Activated T-helper 2 cell treated with anti-CD3 and anti-CD28 coated beads, Interferon-gamma antibody, Interleukin-2, Interleukin-4, amounts not matched to agents 10 μg/mL and 5 μg/mL and 100 μg/mL, durations not matched to agents 14 hours and 24 hours and 36 hours (primary cell): Measurements from ENCODE around the gene MGAM2. TPM values are rescaled to one million over a fixed set of nuclear protein-coding genes. Genes with fewer than 3 reads are reported as not detected.

Experiments
- DNase-seq: peaks from one replicate; pipeline ENCODE4 v3.0.0; 2021; ENCODE audit warnings: low spot score
- H3K27ac Mint-ChIP-seq: one replicate; pipeline ENCODE4 v1.8.0; 2021; ENCODE audit warnings: mixed read lengths
- H3K27me3 Mint-ChIP-seq: one replicate; pipeline ENCODE4 v1.8.0; 2021; ENCODE audit warnings: low read depth, mixed read lengths
- H3K36me3 Mint-ChIP-seq: one replicate; pipeline ENCODE4 v1.8.0; 2021; ENCODE audit warnings: low read depth, mixed read lengths
- H3K4me1 Mint-ChIP-seq: one replicate; pipeline ENCODE4 v1.8.0; 2021; ENCODE audit warnings: low read depth, mixed read lengths
- H3K4me3 Mint-ChIP-seq: one replicate; pipeline ENCODE4 v1.8.0; 2021; ENCODE audit warnings: low read depth, mild to moderate bottlenecking, moderate library complexity, mixed read lengths
- H3K9me3 Mint-ChIP-seq: one replicate; pipeline ENCODE4 v1.8.0; 2021; ENCODE audit warnings: mixed read lengths
- intact Hi-C: fragments of 100-400 bp; cut with micrococcal nuclease; formaldehyde crosslinking; loops from one replicate; pipeline ENCODE4 v1.15.1; 2023
- total RNA-seq: library from RNA; stranded (reverse); gene quantifications from 2 replicates; pipeline ENCODE4 v1.2.3, GENCODE V29; 2022

The MGAM2 gene
- total RNA-seq, 1 donor from 2014 or later: not detected

DNA sequence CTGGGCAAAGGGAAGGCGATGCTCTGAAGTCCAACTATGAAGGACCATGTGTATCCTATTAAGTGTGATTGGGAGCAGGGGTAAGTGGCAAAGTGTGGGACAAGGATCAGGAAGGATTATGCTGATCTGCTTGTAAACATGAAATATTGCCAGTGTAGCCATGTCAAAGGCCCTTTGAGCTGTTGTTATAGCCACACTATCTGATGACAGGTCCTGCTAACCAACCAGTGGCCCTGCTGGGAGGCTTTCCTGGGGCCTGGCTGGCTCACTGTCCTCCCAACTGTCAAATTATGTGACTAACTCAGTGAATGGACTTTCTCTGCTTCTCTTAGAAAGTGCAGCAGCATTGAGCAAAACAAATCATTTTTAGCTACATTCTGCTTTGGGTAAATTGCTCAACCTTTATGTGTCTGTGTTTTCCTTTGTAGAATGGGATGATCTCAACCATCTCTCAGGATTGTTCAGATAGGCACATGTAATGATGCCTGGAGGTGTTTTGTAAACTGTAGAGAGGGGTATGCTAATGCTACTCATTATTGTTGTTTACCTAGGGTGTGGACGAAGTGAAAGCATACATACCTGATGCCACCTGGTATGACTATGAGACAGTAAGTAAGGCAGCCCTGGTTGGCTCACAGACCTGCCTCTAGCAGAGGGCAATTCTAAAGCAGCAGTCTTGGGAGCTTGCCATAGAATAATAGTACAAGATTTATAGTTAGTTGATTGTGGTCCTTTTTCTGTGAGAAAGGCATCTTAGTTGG is 47.4 kb downstream of the MGAM2 start:
- no peak overlapping the region for H3K27ac Mint-ChIP-seq
- intact Hi-C loops: no loop called here
- H3K4me1 Mint-ChIP-seq: no peaks in the 10 kb centered on the region
- H3K36me3 Mint-ChIP-seq: no peaks in the 10 kb centered on the region
- no peak overlapping the region for H3K4me3 Mint-ChIP-seq
- H3K9me3 Mint-ChIP-seq: no peaks in the 10 kb centered on the region
- H3K27me3 Mint-ChIP-seq: peaks cover 21% of the 10 kb centered on the region
- no peak for DNase-seq

DNA sequence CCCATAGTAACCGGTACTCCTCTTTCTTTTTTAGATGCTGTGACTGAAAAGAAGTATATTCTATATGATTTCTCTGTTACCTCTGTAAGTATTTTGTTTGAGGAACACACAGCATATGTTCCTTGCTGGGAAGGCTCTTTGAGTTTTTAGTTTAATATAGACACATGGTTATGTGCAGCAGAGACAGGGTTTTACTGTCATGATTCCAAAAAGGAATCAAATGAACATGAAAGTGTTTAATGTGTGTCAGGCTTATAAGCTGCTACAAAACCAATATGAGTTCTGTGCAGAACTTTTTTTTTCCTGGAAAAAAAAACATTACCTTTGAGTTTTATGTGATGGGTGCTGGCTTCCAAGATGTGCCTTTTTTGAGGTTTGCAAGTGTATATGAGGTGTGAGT is 50.4 kb downstream of the MGAM2 start:
- intact Hi-C loops: no loop called here
- Mint-ChIP-seq H3K27ac (no peak overlapping the region), H3K9me3 (no peaks in the 10 kb centered on the region), H3K4me3 (no peak overlapping the region), H3K4me1 (no peaks in the 10 kb centered on the region), H3K27me3 (peaks cover 17% of the 10 kb centered on the region), H3K36me3 (no peaks in the 10 kb centered on the region)
- no peak for DNase-seq

DNA sequence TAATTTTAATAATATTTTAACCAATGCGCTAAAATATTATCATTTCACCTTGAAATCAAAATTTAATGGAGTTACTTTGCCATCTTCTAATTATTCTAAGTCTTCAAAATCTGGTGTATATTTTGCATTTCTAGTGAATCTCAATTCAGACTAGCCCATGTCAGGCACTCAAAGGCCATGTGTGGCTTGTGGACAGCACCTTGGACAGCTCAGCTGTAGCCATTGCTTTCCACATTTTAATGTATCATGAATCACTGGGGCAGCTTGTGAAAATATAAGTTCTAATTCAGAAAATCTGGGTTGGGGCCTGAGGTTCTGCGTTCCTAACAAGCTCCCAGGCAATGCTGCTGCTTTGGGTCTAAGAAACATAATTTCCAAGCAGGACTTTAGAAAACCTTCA is 57.2 kb downstream of the MGAM2 start:
- no peak overlapping the region for H3K4me3 Mint-ChIP-seq
- H3K9me3 Mint-ChIP-seq: no peaks in the 10 kb centered on the region
- H3K27ac Mint-ChIP-seq: no peak overlapping the region
- no peaks in the 10 kb centered on the region for H3K4me1 Mint-ChIP-seq
- no peak for DNase-seq
- no peaks in the 10 kb centered on the region for H3K36me3 Mint-ChIP-seq
- intact Hi-C loops: no loop called here
- H3K27me3 Mint-ChIP-seq: peaks cover 11% of the 10 kb centered on the region

DNA sequence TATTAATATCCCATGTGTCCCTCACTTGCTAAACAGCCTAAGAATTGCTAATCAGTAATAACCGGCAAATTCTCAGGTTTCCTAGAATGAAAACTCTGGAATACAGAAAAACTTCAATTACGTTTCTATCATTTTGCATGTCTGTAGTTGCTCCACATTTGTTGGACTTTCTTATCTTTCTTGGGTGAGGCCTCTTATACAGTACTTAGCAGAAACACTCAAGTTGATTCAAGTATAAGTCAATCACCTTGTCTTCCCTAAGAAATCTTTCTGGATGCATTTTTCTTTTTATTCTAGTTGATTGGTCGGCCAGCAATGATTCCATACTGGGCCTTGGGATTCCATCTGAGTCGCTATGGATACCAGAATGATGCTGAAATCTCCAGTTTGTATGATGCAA is 61.4 kb downstream of the MGAM2 start:
- peaks cover 31% of the 10 kb centered on the region for H3K27me3 Mint-ChIP-seq
- H3K4me1 Mint-ChIP-seq: peaks cover 10% of the 10 kb centered on the region
- no peaks in the 10 kb centered on the region for H3K36me3 Mint-ChIP-seq
- DNase-seq: no peak
- peaks cover 4% of the 10 kb centered on the region for H3K9me3 Mint-ChIP-seq
- intact Hi-C loops: no loop called here
- no peak overlapping the region for H3K4me3 Mint-ChIP-seq
- H3K27ac Mint-ChIP-seq: no peak overlapping the region

DNA sequence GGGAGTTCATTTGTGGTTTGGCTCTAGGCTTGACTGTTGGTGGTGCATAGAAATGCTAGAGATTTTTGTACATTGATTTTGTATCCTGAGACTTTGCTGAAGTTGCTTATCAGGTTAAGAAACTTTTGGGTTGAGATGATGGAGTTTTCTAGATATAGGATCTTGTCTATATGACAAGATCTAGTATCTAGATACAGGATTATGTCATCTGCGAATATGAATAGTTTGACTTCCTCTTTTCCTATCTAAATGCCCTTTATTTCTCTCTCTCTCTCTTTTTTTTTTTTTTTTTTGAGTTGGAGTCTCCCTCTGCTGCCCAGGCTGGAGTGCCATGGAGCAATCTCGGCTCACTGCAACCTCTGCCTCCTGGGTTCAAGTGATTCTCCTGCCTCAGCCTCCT is 62.9 kb downstream of the MGAM2 start:
- intact Hi-C loops: no loop called here
- Mint-ChIP-seq H3K4me3 (no peak overlapping the region), H3K4me1 (peaks cover 19% of the 10 kb centered on the region), H3K9me3 (peaks cover 4% of the 10 kb centered on the region), H3K27me3 (peaks cover 37% of the 10 kb centered on the region), H3K27ac (no peak overlapping the region), H3K36me3 (no peaks in the 10 kb centered on the region)
- no peak for DNase-seq

DNA sequence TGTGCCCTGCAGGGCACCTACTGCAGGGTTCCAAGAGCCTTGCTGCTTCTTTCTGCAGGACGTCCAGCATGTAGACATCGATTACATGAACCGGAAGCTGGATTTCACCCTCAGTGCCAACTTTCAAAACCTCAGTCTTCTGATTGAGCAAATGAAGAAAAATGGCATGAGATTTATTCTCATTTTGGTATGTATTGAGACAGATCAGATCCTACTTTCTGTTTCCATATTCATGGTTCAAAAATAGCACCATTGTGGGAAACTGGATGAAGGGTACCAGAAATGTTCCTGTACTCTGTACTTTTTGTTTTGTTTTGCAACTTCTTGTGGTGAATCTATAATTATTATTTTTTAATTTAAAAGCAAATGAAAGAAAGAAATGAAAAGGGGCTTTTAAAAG is 64.1 kb downstream of the MGAM2 start:
- H3K27ac Mint-ChIP-seq: no peak overlapping the region
- intact Hi-C loops: no loop called here
- H3K4me3 Mint-ChIP-seq: no peak overlapping the region
- H3K4me1 Mint-ChIP-seq: peaks cover 19% of the 10 kb centered on the region
- H3K9me3 Mint-ChIP-seq: peaks cover 4% of the 10 kb centered on the region
- no peak for DNase-seq
- peaks cover 45% of the 10 kb centered on the region for H3K27me3 Mint-ChIP-seq
- no peaks in the 10 kb centered on the region for H3K36me3 Mint-ChIP-seq

DNA sequence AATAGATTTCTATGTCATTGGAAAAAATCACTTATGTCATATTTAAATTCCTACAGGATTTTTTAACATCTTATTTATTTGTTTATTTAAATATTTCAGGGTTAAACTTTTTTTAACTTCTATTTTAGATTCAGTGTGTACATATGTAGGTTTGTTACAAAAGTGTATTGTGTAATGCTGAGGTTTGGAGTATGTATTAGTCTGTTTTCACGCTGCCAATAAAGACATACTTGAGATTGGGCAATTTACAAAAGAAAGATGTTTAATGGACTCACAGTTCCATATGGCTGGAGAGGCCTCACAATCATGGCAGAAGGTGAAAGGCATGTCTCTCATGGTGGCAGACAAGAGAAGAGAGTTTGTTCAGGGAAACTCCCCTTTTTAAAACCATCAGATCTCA is 65.4 kb downstream of the MGAM2 start:
- no peak for DNase-seq
- Mint-ChIP-seq H3K4me3 (no peak overlapping the region), H3K9me3 (peaks cover 4% of the 10 kb centered on the region), H3K4me1 (peaks cover 19% of the 10 kb centered on the region), H3K27ac (no peak overlapping the region), H3K27me3 (peaks cover 54% of the 10 kb centered on the region), H3K36me3 (no peaks in the 10 kb centered on the region)
- intact Hi-C loops: no loop called here

DNA sequence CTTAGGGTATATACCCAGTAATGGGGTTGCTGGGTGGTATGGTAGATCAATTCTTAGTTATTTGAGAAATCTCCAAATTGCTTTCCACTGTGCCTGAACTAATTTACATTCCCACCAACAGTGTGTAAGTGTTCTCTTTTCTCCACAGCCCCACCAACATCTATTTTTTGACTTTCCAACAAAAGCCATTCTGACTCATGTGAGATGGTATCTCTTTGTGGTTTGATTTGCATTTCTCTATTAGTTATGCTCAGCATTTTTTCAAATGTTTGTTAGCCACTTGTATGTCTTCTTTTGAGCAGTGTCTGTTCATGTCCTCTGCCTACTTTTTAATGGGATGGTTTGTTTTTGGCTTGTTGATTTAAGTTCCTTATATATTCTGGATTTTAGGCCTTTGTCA is 66.4 kb downstream of the MGAM2 start:
- peaks cover 19% of the 10 kb centered on the region for H3K4me1 Mint-ChIP-seq
- peaks cover 57% of the 10 kb centered on the region for H3K27me3 Mint-ChIP-seq
- no peak for DNase-seq
- intact Hi-C loops: no loop called here
- H3K36me3 Mint-ChIP-seq: no peaks in the 10 kb centered on the region
- H3K9me3 Mint-ChIP-seq: peaks cover 4% of the 10 kb centered on the region
- no peak overlapping the region for H3K27ac Mint-ChIP-seq
- H3K4me3 Mint-ChIP-seq: no peak overlapping the region

DNA sequence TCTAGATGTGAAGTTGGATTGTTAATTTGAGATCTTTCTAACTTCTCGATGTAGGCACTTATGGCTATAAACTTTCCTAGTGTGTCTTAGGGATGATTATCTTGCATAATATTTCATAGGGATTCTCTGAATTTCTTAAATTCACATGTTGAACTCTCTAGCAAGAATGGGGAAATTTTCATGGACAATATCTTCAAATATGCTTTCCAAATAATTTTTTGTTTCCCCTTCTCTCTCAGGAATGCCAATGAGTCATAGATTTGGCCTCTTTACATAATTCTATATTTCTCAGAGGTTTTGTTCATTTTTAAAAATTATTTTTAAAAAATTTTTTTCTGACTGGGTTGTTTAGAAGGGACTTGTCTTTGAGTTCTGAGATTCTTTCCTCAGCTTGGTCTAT is 68.9 kb downstream of the MGAM2 start:
- H3K4me1 Mint-ChIP-seq: peaks cover 19% of the 10 kb centered on the region
- H3K9me3 Mint-ChIP-seq: no peaks in the 10 kb centered on the region
- H3K4me3 Mint-ChIP-seq: no peak overlapping the region
- no peaks in the 10 kb centered on the region for H3K36me3 Mint-ChIP-seq
- intact Hi-C loops: no loop called here
- DNase-seq: no peak
- H3K27me3 Mint-ChIP-seq: peaks cover 55% of the 10 kb centered on the region
- H3K27ac Mint-ChIP-seq: no peak overlapping the region

DNA sequence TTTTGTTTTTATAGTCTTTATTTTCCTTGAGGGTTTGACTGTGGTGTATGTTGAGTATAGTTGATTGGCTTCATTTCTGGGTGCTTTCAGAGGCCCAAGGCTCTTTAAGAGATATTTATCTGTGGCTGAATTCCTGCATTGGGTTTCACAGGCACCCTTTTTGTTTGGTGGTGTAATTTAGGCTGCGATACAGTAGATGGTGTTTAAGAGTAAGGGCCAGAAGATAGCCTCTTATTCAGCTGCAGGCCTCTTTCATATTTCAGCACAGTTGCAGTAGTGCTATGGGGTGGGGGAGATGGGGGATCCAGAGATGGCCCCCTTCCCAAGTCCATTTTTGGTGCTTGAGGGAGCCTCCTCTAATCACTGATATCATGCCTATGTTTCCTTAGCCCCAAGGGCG is 69.7 kb downstream of the MGAM2 start:
- Mint-ChIP-seq H3K4me3 (no peak overlapping the region), H3K9me3 (no peaks in the 10 kb centered on the region), H3K27ac (no peak overlapping the region), H3K36me3 (no peaks in the 10 kb centered on the region), H3K4me1 (peaks cover 19% of the 10 kb centered on the region), H3K27me3 (peaks cover 62% of the 10 kb centered on the region)
- no peak for DNase-seq
- intact Hi-C loops: no loop called here

DNA sequence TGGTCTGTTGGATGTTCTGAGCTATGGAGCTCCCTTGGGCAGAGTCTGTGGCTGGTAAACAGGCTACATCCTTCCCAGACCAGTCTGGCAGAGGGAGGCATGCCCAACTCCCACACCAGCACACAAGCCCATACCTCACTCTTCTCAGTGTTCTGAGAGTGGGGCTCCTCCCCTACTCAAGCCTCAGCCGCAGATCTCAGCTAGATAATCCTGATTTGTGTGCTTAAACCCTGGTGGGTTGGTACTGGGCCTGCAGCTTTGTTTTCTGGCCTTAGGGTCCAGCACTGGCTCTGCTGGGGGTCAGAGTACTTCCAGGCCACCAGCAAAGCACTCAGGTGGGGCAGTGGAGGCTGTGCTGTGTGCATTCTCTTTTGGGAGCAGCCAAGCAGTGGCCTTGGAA is 70.4 kb downstream of the MGAM2 start:
- Mint-ChIP-seq H3K27ac (no peak overlapping the region), H3K4me3 (no peak overlapping the region), H3K9me3 (no peaks in the 10 kb centered on the region), H3K27me3 (peaks cover 62% of the 10 kb centered on the region), H3K36me3 (no peaks in the 10 kb centered on the region), H3K4me1 (peaks cover 19% of the 10 kb centered on the region)
- intact Hi-C loops: no loop called here
- DNase-seq: no peak

DNA sequence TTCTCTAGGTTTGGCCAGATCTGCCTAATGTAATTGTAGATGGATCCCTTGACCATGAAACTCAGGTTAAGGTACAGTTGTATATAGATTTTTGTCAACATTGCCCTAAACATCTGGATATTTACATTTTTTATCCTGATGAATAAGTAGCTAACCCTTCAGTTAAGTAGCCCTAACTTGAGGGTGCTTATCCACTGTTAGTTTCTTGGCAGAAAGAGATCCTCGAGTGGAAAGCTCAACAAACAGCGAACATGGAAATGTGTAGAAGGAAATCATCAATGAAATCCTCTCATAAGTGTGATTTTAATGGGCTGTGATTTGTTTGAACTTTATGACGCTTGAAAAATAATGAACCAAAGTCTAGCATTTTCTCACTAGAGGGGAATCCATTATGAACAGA is 73.6 kb downstream of the MGAM2 start:
- Mint-ChIP-seq H3K4me1 (peaks cover 6% of the 10 kb centered on the region), H3K4me3 (no peak overlapping the region), H3K36me3 (no peaks in the 10 kb centered on the region), H3K9me3 (no peaks in the 10 kb centered on the region), H3K27ac (no peak overlapping the region), H3K27me3 (peaks cover 50% of the 10 kb centered on the region)
- no peak for DNase-seq
- intact Hi-C loops: no loop called here

DNA sequence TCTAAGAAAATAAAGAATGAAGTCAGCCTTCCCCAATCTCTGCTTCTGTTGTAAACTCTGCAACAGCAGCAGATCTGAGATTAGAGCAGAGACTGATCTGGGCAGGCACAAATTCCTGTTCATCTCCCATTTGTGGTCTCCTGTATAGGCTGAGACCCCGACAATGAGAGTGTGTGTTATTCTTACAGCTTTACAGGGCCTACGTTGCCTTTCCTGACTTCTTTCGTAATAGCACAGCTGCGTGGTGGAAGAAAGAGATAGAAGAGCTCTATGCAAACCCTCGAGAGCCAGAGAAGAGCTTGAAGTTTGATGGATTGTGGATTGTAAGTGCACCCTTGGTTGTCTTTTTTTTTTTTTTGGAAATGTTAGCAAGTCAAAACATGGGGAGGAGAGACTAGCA is 74.3 kb downstream of the MGAM2 start:
- no peak overlapping the region for H3K4me3 Mint-ChIP-seq
- H3K9me3 Mint-ChIP-seq: no peaks in the 10 kb centered on the region
- no peak for DNase-seq
- H3K4me1 Mint-ChIP-seq: peaks cover 6% of the 10 kb centered on the region
- H3K27ac Mint-ChIP-seq: no peak overlapping the region
- no peaks in the 10 kb centered on the region for H3K36me3 Mint-ChIP-seq
- peaks cover 44% of the 10 kb centered on the region for H3K27me3 Mint-ChIP-seq
- intact Hi-C loops: no loop called here

DNA sequence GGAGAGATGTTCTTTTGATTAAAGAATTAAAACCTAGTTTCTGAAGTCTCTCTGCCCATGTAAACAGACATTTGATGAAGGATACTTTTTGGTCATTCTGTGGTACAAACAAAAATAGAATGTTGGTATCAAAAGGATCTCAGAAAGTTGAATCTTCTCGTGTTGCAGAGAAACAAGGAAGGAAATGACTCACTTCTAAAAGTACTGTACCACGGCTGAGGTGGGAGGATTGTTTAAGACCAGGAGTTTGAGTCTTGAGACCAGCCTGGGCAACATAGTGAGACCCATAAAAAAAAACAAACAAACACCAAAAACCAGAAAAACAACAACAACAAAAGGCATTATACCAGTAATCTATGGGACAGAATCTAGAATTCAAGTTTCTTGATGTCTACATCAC is 76.6 kb downstream of the MGAM2 start:
- intact Hi-C loops: loop anchor here (2.0 kb wide), 1 partner anchor 211 kb away; no protein-coding TSS in a partner anchor
- no peak for DNase-seq
- no peaks in the 10 kb centered on the region for H3K9me3 Mint-ChIP-seq
- H3K36me3 Mint-ChIP-seq: no peaks in the 10 kb centered on the region
- no peak overlapping the region for H3K27ac Mint-ChIP-seq
- no peak overlapping the region for H3K4me3 Mint-ChIP-seq
- peaks cover 43% of the 10 kb centered on the region for H3K27me3 Mint-ChIP-seq
- peaks cover 6% of the 10 kb centered on the region for H3K4me1 Mint-ChIP-seq
